ENCODE measurements around the gene TAC3.
"Not testable (repeated sequence)": the region's sequence is repeated elsewhere in the genome, so short reads cannot be mapped to it uniquely, and the experiment has no call there.

Gene TAC3

DNA sequence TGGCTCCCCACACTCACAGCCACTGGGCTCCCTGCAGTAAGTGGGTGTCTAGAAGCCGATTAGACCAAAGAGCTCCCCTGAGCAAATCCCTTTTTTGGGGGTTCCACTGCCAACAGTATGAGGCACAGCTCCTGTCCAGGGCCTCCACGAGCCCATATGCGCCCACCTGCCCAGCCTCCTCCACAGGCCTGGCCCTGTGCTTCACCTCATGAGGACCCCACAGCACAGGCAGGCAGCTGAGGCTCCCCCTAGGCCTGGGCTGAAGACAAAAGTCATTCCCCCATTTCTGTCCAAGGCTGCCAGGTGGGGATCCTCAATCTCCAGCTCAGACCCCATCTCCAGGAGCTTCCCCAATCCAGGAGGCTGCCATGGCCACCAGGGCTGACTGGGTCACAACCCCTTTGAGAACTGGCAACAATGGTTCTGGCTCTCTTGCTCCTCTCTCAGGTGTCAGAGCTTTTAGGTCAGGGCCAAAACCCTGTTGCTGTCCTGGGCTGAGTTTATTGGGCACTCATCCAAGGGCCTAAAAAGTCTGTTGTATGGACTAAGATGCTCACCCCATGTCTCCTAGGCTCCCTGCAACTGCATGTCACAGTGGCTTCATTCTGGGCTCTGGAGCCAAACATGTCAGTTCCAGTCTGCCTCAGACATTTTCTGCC, 33.6 kb downstream of the TAC3 start:
- not testable (repeated sequence) for DNase-seq (ENCODE audit: low spot score)

DNA sequence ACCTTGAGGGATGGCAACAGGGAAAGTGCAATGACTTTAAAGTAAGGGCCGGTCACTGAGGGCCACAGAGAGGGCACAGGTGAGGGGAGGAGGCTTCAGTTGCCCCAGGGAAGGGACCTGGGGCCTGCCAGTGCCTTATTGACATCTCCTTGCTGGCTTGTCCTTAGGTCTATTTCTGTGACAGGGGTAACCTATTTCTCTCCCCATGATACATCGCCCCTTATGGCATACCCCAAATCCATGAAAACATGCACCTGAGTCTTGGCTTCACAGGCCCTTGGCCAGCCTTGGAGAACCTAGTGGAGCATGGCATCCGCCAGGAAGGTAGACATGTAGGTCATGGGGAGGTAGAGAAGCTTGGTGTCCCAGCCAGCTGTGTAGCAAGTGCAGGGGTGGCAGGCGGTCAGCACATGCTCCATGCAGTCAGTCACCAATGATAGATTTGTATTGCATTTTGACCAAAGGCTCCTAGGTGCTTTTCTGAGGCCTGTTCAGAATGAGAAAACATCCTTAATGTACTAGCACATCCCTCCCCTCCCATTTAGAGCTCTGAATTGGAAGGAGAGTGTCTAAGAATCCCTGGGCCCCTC, 35.3 kb downstream of the TAC3 start:
- no peak for DNase-seq (ENCODE audit: low spot score)

DNA sequence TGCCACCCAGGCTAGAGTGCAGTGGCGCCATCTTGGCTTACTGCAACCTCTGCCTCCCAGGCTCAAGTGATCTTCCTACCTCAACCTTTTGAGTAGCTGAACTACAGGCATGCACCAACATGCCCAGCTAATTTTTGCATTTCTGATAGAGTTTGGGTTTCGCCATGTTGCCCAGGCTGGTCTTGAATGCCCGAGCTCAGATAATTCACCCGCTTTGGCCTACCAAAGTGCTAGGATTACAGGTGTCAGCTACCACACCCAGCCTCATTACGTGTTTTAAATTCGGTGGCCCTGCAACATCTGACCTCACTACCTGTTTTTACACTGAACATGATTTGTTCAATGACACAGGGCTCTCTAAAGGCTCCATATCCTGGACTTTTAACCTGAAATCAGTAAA, 36.1 kb downstream of the TAC3 start:
- no peak for DNase-seq (ENCODE audit: low spot score)

DNA sequence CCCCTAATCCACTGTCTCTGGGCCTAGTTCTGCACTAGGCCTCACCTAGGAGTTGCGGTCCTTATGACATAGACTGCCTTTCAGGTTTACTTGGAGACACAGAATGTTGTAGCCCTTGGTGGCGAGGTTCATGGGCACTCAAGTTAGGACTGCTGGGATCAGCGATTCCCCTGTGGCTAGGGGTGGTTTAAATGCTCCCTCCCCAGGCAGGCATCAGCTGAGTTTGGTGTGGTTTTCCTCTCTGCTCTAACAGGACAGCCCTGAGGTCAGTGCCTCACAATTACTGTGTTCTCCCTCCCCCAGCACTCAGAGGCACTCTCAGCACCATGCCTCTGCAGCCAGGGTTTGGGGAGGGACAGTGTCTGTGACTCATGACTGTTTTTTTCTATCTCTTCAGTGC, 36.7 kb downstream of the TAC3 start:
- DNase-seq (ENCODE audit: low spot score): no peak

DNA sequence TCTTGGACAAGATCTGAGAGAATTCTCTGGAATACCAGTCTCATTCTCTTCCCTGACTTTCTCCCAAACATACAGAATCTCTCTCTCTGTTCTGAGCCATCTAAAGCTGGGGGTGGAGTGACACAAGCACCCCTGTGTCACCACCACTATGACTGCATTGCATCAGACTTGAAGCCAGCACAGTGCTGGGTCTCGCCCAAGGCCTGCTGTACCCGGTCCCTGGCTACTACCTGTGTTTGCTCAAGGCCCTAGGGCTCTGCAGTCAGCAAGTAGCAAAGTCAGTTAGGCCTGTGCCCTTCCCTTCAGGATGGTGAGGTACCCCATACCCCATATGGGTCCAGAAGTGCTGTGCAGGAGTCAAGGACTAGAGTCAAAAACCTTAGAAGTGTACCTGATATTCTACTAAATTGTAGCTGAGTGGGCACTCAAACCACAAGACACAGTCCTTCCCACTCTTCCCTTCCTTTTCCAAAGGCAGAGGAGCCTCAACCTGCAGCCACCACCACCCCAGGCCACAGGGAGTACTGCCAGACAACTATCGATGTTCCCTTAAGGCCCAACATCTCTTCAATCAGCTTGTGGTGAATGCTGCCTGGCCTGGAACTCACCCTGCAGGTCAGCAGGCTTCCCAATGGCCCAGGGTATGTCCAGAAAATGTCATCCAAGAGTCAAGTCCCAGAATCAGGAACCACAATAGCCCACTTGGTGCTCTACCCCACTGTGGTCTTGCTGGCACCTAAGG, 37.8 kb downstream of the TAC3 start:
- DNase-seq (ENCODE audit: low spot score): no peak

DNA sequence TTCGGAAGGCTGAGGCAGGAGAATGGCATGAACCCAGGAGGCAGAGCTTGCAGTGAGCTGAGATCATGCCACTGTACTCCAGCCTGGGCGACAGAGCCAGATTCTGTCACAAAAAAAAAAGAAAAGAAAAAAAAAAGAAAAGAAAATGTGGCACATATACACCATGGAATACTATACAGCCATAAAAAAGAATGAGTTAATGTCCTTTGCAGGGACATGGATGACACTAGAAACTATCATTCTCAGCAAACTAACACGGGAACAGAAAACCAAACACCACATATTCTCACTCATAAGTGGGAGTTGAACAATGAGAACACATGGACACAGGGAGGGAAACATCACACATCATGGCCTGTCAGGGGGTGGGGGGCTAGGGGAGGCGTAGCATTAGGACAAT, 39.0 kb downstream of the TAC3 start:
- DNase-seq (ENCODE audit: low spot score): not testable (repeated sequence)

DNA sequence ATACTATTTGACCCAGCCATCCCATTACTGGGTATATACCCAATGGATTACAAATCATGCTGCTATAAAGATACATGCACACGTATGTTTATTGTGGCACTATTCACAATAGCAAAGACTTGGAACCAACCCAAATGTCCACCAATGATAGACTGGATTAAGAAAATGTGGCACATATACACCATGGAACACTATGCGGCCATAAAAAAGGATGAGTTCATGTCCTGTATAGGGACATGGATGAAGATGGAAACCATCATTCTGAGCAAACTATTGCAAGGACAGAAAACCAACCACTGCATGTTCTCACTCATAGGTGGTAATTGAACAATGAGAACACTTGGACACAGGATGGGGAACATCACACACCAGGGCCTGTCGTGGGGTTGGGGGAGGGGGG, 42.1 kb downstream of the TAC3 start:
- DNase-seq (ENCODE audit: low spot score): not testable (repeated sequence)

DNA sequence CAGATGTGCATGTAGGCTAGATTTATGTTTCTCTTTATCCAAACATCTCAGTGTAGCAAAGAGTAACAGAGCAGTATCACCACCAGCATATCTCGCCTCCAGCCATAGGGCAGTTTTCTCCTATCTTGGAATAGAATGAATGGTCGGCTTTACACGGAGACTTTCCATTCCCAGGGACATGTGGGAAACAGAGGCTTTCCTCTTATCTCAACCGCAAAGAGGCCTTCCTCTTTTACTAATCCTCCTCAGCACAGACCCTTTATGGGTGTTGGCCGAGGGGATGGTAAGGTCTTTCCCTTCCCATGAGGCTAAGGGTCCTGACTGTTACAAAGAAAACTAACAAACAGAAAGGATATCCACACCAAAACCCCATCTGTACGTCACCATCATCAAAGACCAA, 47.4 kb downstream of the TAC3 start:
- DNase-seq (ENCODE audit: low spot score): not testable (repeated sequence)

DNA sequence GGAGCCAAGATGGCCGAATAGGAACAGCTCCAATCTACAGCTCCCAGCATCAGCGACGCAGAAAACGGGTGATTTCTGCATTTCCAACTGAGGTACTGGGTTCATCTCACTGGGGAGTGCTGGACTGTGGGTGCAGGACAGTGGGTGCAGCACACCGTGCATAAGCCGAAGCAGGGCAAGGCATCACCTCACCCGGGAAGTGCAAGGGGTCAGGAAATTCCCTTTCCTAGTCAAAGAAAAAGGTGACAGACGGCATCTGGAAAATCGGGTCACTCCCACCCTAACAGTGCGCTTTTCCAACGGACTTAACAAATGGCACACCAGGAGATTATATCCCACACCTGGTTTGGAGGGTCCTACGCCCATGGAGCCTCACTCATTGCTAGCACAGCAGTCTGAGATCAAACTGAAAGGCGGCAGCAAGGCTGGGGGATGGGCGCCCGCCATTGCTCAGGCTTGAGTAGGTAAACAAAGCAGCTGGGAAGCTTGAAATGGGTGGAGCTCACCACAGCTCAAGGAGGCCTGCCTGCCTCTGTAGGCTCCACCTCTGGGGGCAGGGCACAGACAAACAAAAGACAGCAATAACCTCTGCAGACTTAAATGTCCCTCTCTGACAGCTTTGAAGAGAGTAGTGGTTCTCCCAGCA, 50.2 kb downstream of the TAC3 start:
- DNase-seq (ENCODE audit: low spot score): not testable (repeated sequence)

DNA sequence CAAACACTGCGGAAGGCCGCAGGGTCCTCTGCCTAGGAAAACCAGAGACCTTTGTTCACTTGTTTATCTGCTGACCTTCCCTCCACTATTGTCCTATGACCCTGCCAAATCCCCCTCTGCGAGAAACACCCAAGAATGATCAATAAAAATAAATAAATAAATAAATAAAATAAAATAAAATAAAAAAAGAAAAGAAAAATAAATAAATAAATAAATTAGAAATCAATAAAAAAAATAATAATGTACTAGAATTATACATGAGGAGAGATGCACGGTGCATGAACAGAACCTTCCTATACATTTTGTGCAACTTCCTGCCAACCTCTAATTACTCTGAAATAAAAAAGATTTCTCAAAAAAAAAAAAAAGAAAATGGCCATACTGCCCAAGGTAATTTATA, 51.2 kb downstream of the TAC3 start:
- not testable (repeated sequence) for DNase-seq (ENCODE audit: low spot score)

DNA sequence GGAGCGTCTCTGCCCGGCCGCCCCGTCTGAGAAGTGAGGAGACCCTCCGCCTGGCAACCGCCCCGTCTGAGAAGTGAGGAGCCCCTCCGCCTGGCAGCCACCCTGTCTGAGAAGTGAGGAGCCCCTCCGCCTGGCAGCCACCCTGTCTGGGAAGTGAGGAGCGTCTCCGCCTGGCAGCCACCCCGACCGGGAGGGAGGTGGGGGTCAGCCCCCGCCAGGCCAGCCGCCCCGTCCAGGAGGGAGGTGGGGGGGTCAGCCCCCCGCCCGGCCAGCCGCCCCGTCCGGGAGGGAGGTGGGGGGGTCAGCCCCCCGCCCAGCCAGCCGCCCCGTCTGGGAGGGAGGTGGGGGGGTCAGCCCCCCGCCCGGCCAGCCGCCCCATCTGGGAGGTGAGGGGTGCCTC, 52.8 kb downstream of the TAC3 start:
- not testable (repeated sequence) for DNase-seq (ENCODE audit: low spot score)

DNA sequence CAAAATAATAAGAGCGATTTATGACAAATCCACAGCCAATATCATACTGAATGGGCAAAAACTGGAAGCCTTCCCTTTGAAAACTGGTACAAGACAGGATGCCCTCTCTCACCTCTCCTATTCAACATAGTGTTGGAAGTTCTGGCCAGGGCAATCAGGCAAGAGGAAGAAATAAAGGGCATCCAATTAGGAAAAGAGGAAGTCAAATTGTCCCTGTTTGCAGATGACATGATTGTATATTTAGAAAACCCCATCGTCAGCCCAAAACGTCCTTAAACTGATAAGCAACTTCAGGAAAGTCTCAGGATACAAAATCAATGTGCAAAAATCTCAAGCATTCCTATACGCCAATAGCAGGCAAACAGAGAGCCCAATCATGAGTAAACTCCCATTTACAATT, 54.1 kb downstream of the TAC3 start:
- DNase-seq (ENCODE audit: low spot score): not testable (repeated sequence)

Data from CD4-positive, alpha-beta T cell treated with Interleukin-2 at 100 ng/mL for 4 hours (primary cell).